Neural progenitor cell (in vitro differentiated cells): ENCODE results near the gene QPCTL.
"Not testable (repeated sequence)": the region's sequence is repeated elsewhere in the genome, so short reads cannot be mapped to it uniquely, and the experiment has no call there.

Experiments used
- EZH2 ChIP-seq: fragments of 200-600 bp; sonication (generic); IDR thresholded peaks from 2 replicates; pipeline ENCODE4 v1.6.1; 2017; ENCODE audit warnings: antibody characterized with exemption, mild to moderate bottlenecking, moderate library complexity
- EZH2phosphoT487 ChIP-seq: fragments of 200-600 bp; sonication (generic); IDR thresholded peaks from 2 replicates; pipeline ENCODE4 v1.6.1; 2017; ENCODE audit warnings: antibody characterized with exemption
- TF ChIP-seq, protein P1 (sequence below): fragments of 200-600 bp; sonication (generic); IDR thresholded peaks from 2 replicates; pipeline ENCODE4 v1.5.1; 2017; ENCODE audit warnings: antibody characterized with exemption, mild to moderate bottlenecking

DNA sequence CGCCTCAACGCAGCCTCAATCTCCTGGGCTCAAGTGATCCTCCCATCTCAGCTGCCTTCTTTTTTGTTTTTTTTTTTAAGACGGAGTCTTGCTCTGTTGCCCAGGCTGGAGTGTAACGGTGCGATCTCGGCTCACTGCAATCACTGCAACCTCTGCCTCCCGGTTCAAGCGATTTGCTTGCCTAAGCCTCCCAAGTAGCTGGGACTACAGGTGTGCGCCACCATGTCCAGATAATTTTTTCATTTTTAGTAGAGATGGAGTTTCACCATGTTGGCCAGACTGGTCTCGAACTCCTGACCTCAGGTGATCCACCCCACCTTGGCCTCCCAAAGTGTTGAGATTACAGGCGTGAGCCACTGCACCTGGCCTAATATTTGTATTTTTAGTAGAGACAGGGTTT is 27.6 kb downstream of the QPCTL start:
- TF ChIP-seq, protein P1, sequence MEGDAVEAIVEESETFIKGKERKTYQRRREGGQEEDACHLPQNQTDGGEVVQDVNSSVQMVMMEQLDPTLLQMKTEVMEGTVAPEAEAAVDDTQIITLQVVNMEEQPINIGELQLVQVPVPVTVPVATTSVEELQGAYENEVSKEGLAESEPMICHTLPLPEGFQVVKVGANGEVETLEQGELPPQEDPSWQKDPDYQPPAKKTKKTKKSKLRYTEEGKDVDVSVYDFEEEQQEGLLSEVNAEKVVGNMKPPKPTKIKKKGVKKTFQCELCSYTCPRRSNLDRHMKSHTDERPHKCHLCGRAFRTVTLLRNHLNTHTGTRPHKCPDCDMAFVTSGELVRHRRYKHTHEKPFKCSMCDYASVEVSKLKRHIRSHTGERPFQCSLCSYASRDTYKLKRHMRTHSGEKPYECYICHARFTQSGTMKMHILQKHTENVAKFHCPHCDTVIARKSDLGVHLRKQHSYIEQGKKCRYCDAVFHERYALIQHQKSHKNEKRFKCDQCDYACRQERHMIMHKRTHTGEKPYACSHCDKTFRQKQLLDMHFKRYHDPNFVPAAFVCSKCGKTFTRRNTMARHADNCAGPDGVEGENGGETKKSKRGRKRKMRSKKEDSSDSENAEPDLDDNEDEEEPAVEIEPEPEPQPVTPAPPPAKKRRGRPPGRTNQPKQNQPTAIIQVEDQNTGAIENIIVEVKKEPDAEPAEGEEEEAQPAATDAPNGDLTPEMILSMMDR = not testable (repeated sequence)
- not testable (repeated sequence) for TF ChIP-seq EZH2, EZH2phosphoT487
